ENCODE measurements around the gene DUS3L. TPM values are rescaled to one million over a fixed set of nuclear protein-coding genes. Genes with fewer than 3 reads are reported as not detected.
"Not testable (repeated sequence)": the region's sequence is repeated elsewhere in the genome, so short reads cannot be mapped to it uniquely, and the experiment has no call there.

DUS3L gene
- total RNA-seq, 1 donor from 2014 or later, result 16.2 TPM

DNA sequence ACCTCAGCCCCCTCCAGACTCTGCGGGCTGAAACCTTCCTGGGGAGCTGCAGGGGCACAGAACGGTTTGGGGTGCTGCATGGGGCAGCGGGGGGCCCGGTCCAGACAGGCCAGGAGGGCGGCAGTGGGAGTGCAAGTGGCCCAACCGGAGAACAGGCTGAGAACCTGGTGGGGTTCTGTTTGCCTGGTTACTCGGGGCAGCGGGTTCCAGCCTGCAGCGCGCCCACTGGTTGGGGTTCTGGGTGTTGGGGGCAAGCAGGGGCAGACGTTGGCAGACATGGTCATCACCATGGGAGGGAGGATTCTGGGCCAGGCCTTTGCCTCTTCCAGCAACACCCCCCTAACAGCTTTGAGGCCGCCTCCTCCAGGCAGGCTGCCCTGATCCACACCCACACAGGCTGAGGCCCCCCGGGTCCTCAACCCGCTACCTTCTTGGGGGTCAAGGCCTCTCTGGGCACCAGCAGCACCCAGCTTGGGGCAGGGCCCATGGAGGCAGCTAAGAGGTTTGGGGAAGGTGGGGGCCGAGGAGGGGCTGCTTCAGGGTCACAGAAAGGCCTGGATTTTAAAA is 6.3 kb downstream of the DUS3L start, which contains the start of gene PRR22:
Gene PRR22 (minus strand): TSS at position 166 of the 567 bp plus-strand sequence. CDS start 86 bp downstream, at position 80.
- DNase-seq (ENCODE audit: low spot score), result no peak
- Mint-ChIP-seq H3K4me3 (ENCODE audit: unreplicated experiment) (no peak within 1 kb of the TSS), H3K36me3 (ENCODE audit: low read depth, unreplicated experiment) (peaks cover 11% of the 10 kb centered on the region), H3K4me1 (ENCODE audit: unreplicated experiment) (no peaks in the 10 kb centered on the region), H3K27me3 (ENCODE audit: unreplicated experiment) (peaks cover 8% of the 10 kb centered on the region), H3K9me3 (ENCODE audit: unreplicated experiment) (no peaks in the 10 kb centered on the region), H3K27ac (ENCODE audit: unreplicated experiment) (no peak within 1 kb of the TSS)
- TF ChIP-seq, protein P1, sequence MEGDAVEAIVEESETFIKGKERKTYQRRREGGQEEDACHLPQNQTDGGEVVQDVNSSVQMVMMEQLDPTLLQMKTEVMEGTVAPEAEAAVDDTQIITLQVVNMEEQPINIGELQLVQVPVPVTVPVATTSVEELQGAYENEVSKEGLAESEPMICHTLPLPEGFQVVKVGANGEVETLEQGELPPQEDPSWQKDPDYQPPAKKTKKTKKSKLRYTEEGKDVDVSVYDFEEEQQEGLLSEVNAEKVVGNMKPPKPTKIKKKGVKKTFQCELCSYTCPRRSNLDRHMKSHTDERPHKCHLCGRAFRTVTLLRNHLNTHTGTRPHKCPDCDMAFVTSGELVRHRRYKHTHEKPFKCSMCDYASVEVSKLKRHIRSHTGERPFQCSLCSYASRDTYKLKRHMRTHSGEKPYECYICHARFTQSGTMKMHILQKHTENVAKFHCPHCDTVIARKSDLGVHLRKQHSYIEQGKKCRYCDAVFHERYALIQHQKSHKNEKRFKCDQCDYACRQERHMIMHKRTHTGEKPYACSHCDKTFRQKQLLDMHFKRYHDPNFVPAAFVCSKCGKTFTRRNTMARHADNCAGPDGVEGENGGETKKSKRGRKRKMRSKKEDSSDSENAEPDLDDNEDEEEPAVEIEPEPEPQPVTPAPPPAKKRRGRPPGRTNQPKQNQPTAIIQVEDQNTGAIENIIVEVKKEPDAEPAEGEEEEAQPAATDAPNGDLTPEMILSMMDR (IDR thresholded peaks at IDR 0.05; ENCODE audit: unreplicated experiment), result no peak

DNA sequence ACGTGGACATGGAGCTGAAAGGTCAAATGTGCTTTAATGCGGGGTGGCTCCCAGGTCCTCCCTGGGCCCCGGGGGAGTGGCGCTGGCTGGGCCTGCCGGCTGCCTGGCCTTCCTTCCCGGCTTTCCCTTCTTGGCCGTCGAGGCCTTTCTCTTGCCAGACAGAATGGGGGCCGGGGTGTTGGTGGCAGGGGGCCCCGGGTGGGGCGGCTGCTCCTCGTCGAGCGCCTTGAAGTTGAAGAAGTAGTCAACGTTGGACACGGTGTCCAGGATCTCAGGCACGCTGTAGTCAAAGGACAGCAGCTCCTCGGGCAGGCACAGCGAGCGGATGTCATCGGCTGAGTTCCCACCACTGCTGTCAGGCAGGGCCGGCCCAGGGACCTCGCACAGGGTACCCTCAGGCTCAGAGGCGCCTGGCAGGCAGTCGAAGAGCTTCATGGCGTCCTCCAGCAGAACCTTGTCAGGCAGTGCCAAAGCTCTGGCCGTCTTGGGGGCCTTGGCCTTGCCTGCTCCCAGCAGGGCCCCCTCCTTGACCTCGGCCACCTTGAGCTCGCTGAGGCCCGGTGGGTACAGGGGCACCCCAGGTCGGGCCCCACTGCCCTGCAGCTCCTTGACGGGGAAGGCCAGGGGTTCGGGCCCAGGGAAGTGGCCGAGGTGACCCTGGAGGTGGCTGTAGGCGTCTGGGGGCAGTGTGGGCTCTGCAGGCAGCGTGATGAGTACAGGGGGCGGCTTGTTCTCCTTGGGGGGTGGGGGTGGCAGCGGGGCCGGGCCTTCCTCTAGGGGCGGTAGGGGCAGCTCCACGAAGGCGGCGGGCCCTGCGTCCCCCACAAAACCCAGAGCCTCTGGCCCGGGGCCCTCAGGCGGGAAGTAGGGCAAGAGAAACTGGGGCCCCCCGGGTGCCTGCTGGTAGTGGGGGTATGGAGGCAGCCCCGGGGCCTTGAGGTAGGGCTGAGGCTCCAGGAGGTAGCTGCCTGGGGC is 7.7 kb downstream of the DUS3L start:
- Mint-ChIP-seq H3K27ac (ENCODE audit: unreplicated experiment) (no peak overlapping the region), H3K4me3 (ENCODE audit: unreplicated experiment) (no peak overlapping the region), H3K4me1 (ENCODE audit: unreplicated experiment) (no peaks in the 10 kb centered on the region), H3K36me3 (ENCODE audit: low read depth, unreplicated experiment) (peaks cover 8% of the 10 kb centered on the region), H3K27me3 (ENCODE audit: unreplicated experiment) (peaks cover 4% of the 10 kb centered on the region), H3K9me3 (ENCODE audit: unreplicated experiment) (no peaks in the 10 kb centered on the region)
- DNase-seq (ENCODE audit: low spot score), result no peak
- TF ChIP-seq, protein P1 (IDR thresholded peaks at IDR 0.05; ENCODE audit: unreplicated experiment), result no peak

DNA sequence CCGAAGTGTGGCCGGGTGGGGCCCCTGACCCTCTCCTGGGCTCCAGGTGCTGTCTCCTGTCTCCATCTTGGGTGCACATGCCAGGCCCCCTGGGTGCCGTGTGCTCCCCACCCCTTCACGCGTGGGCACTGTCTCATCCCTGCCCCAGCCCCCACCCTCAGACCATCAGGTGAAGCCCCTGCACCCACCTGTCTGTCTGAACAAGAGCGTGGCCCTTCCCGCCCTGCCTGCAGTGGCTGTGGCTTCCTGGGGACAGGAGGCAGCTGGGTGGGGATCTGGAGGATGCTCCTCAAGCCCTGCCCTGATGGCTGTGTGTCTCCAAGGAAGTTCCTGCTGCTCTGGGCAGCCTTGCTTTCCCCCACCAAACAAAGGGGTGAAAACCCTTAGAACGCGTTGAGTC is 8.6 kb downstream of the DUS3L start:
- TF ChIP-seq, protein P1 (IDR thresholded peaks at IDR 0.05; ENCODE audit: unreplicated experiment), result no peak
- Mint-ChIP-seq H3K4me3 (ENCODE audit: unreplicated experiment) (no peak overlapping the region), H3K36me3 (ENCODE audit: low read depth, unreplicated experiment) (peaks cover 3% of the 10 kb centered on the region), H3K4me1 (ENCODE audit: unreplicated experiment) (no peaks in the 10 kb centered on the region), H3K9me3 (ENCODE audit: unreplicated experiment) (no peaks in the 10 kb centered on the region), H3K27ac (ENCODE audit: unreplicated experiment) (no peak overlapping the region), H3K27me3 (ENCODE audit: unreplicated experiment) (peaks cover 4% of the 10 kb centered on the region)
- no peak for DNase-seq (ENCODE audit: low spot score)

- H3K27ac Mint-ChIP-seq (ENCODE audit: unreplicated experiment); H3K4me1 Mint-ChIP-seq (ENCODE audit: unreplicated experiment); H3K27me3 Mint-ChIP-seq (ENCODE audit: unreplicated experiment); H3K4me3 Mint-ChIP-seq (ENCODE audit: unreplicated experiment); H3K36me3 Mint-ChIP-seq (ENCODE audit: low read depth, unreplicated experiment); DNase-seq (ENCODE audit: low spot score); H3K9me3 Mint-ChIP-seq (ENCODE audit: unreplicated experiment): not testable (repeated sequence)
Measured at GRCh38 chr19:5780916-5781315, 10.0 kb downstream of the DUS3L start.

DNA sequence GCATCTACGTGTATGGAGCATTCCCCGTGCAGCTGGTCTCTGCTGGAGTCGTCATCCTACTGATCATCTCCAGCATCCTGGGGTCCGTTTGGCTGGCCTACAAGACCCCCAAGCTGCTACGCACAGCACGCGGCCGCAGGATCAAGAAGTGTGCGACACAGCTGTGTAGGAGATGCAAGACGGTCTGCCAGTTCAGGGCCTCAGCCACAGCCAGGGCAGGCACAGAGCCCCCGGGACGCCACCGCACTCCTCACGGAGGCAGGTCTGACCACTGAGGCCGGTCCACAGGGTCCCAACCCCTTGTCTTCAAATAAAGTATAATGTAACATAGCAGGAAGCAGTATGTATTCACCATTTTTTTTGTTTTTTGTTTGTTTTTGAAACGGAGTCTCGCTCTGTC is 12.6 kb downstream of the DUS3L start:
- Mint-ChIP-seq H3K27me3 (ENCODE audit: unreplicated experiment) (peaks cover 3% of the 10 kb centered on the region), H3K27ac (ENCODE audit: unreplicated experiment) (no peak overlapping the region), H3K4me1 (ENCODE audit: unreplicated experiment) (no peaks in the 10 kb centered on the region), H3K36me3 (ENCODE audit: low read depth, unreplicated experiment) (no peaks in the 10 kb centered on the region), H3K4me3 (ENCODE audit: unreplicated experiment) (no peak overlapping the region), H3K9me3 (ENCODE audit: unreplicated experiment) (no peaks in the 10 kb centered on the region)
- TF ChIP-seq, protein P1 (IDR thresholded peaks at IDR 0.05; ENCODE audit: unreplicated experiment), result no peak
- DNase-seq (ENCODE audit: low spot score), result no peak
